HT1080 (cell line): ENCODE data around the gene OAS2. TPM values are rescaled to one million over a fixed set of nuclear protein-coding genes. Genes with fewer than 3 reads are reported as not detected.
"Not testable (repeated sequence)": the region's sequence is repeated elsewhere in the genome, so short reads cannot be mapped to it uniquely, and the experiment has no call there.

ENCODE experiments used
- DNase-seq: peaks from one replicate; pipeline ENCODE4 v3.0.0-alpha.2; 2015; ENCODE audit warnings: low read depth
- total RNA-seq: library from RNA; depleted of rRNA; stranded (reverse); fragments of >200 nt; shearing (Covaris generic); gene quantifications from 2 replicates; pipeline ENCODE4 v1.2.3, GENCODE V29; 2014

The OAS2 gene
- total RNA-seq, 1 experiment from 2014 or later = 2.2 TPM

- no peak for DNase-seq
Measured at GRCh38 chr12:112947761-112948160, 30.6 kb upstream of the OAS2 start.

- DNase-seq = no peak
Measured at GRCh38 chr12:112948806-112949205, 29.5 kb upstream of the OAS2 start.

- DNase-seq = no peak
Measured at GRCh38 chr12:112950701-112951100, 27.6 kb upstream of the OAS2 start.

GRCh38 chr12:112957125-112957524, 21.2 kb upstream of the OAS2 start:
- not testable (repeated sequence) for DNase-seq

- peak; percentile 13 for DNase-seq
Measured at GRCh38 chr12:112961074-112961473, 17.2 kb upstream of the OAS2 start.

- DNase-seq = no peak
Measured at GRCh38 chr12:112961536-112961935, 16.8 kb upstream of the OAS2 start.

- DNase-seq = no peak
Measured at GRCh38 chr12:112962561-112962960, 15.8 kb upstream of the OAS2 start.

GRCh38 chr12:112963227-112963861, 15.0 kb upstream of the OAS2 start:
- no peak for DNase-seq

GRCh38 chr12:112964067-112964670, 14.2 kb upstream of the OAS2 start:
- no peak for DNase-seq

- no peak for DNase-seq
Measured at GRCh38 chr12:112964915-112965314, 13.4 kb upstream of the OAS2 start.

GRCh38 chr12:112965643-112966042, 12.7 kb upstream of the OAS2 start:
- DNase-seq = no peak

- no peak for DNase-seq
Measured at GRCh38 chr12:112967306-112967705, 11.0 kb upstream of the OAS2 start.

GRCh38 chr12:112967858-112968257, 10.5 kb upstream of the OAS2 start:
- DNase-seq = no peak

GRCh38 chr12:112969547-112970306, 8.6 kb upstream of the OAS2 start:
- no peak for DNase-seq

- DNase-seq = no peak
Measured at GRCh38 chr12:112970391-112970790, 7.9 kb upstream of the OAS2 start.

GRCh38 chr12:112971248-112971647, 7.1 kb upstream of the OAS2 start:
- peak; percentile 10 for DNase-seq

- no peak for DNase-seq
Measured at GRCh38 chr12:112973011-112973735, 5.1 kb upstream of the OAS2 start.

- DNase-seq = no peak
Measured at GRCh38 chr12:112973818-112974231, 4.5 kb upstream of the OAS2 start.

GRCh38 chr12:112974904-112975303, 3.4 kb upstream of the OAS2 start:
- DNase-seq = no peak

GRCh38 chr12:112977139-112977538, 1.2 kb upstream of the OAS2 start:
- no peak for DNase-seq

GRCh38 chr12:112977641-112978040, 678 bp upstream of the OAS2 start:
- DNase-seq = no peak
